NCI-H128 (cell line): Measurements from ENCODE around the gene CIB4.

ENCODE experiments used
- DNase-seq: peaks from one replicate; lab custom pipeline; 2025; ENCODE audit not compliant: unreplicated experiment; lab: John Stamatoyannopoulos, UW

CIB4 gene

GRCh38 chr2:26555246-26556133 is 85.7 kb downstream of the CIB4 start:
- no peak for DNase-seq

GRCh38 chr2:26552641-26553374 is 88.4 kb downstream of the CIB4 start:
- no peak for DNase-seq

- DNase-seq = no peak
Observed at GRCh38 chr2:26550276-26551015, 90.7 kb downstream of the CIB4 start.

GRCh38 chr2:26542676-26543505 is 98.3 kb downstream of the CIB4 start:
- no peak for DNase-seq

GRCh38 chr2:26542194-26542455 is 99.0 kb downstream of the CIB4 start:
- peak; percentile 10 for DNase-seq

- DNase-seq = peak; percentile 44
Observed at GRCh38 chr2:26541401-26542193, 99.6 kb downstream of the CIB4 start.

GRCh38 chr2:26540961-26541360 is 100.2 kb downstream of the CIB4 start:
- DNase-seq = no peak

GRCh38 chr2:26540306-26540705 is 100.9 kb downstream of the CIB4 start:
- no peak for DNase-seq

- no peak for DNase-seq
Observed at GRCh38 chr2:26537826-26538475, 103.2 kb downstream of the CIB4 start.

- DNase-seq = no peak
Observed at GRCh38 chr2:26537069-26537825, 103.9 kb downstream of the CIB4 start.

- no peak for DNase-seq
Observed at GRCh38 chr2:26536371-26537068, 104.6 kb downstream of the CIB4 start.

GRCh38 chr2:26535663-26536275 is 105.4 kb downstream of the CIB4 start:
- no peak for DNase-seq

- DNase-seq = no peak
Observed at GRCh38 chr2:26534865-26535662, 106.1 kb downstream of the CIB4 start.

- no peak for DNase-seq
Observed at GRCh38 chr2:26534098-26534864, 106.9 kb downstream of the CIB4 start.

- DNase-seq = no peak
Observed at GRCh38 chr2:26533661-26534060, 107.5 kb downstream of the CIB4 start.
